B cell (primary cell): ENCODE measurements around the gene GNG13. TPM values are rescaled to one million over a fixed set of nuclear protein-coding genes. Genes with fewer than 3 reads are reported as not detected.

Source experiments
- ATAC-seq: fragments of 200-7000 bp; cut with Tn5 transposase; one replicate; pipeline ENCODE4 v1.10.0; 2021; ENCODE audit warnings: low read depth, mild to moderate bottlenecking, moderate number of reproducible peaks, moderate library complexity
- CTCF ChIA-PET: fragments of 350-600 bp; sonication (Branson Sonifier 250); formaldehyde crosslinking; loops from one replicate; lab custom pipeline; 2021; ENCODE audit warnings: antibody characterized with exemption, inconsistent platforms; lab: Charles Lee
- POLR2A ChIA-PET: fragments of 350-600 bp; sonication (Branson Sonifier 250); formaldehyde crosslinking; loops from one replicate; lab custom pipeline; 2021; ENCODE audit warnings: antibody characterized with exemption; lab: Charles Lee
- DNase-seq: peaks from one replicate; pipeline ENCODE4 v3.0.0; 2013
- H2AFZ ChIP-seq: 2 replicates; pipeline ENCODE4 v1.6.1; 2012; ENCODE audit warnings: mild to moderate bottlenecking, low read depth, low read length; ENCODE audit not compliant: insufficient read depth, poor library complexity, severe bottlenecking
- H3K27ac ChIP-seq, 2 donors: 1 replicate in 1 of 2; 2 replicates in 1 of 2; pipeline ENCODE4 v1.5.1; 2012 to 2013; ENCODE audit warnings: low read length in 2 of 2, mild to moderate bottlenecking in 2 of 2, moderate library complexity in 1 of 2
- H3K27me3 ChIP-seq, 4 experiments: fragments of 200-600 bp in 1 of 4; sonication (generic) in 1 of 4; replicated peaks in 1 of 4; 1 replicate in 2 of 4; 2 replicates in 2 of 4; pipeline versions ENCODE4 v1.6.1 to v1.7.0; 2013 to 2016; ENCODE audit warnings: low read length in 3 of 4, mild to moderate bottlenecking in 2 of 4, mixed read lengths in 1 of 4, moderate library complexity in 1 of 4; ENCODE audit not compliant: insufficient read depth in 4 of 4, control insufficient read depth in 3 of 4; ENCODE audit errors: control extremely low read depth in 1 of 4
- H3K36me3 ChIP-seq, 2 experiments: replicated peaks in 1 of 2; 1 replicate in 1 of 2; 2 replicates in 1 of 2; pipeline versions ENCODE4 v1.6.1 to v1.7.1; 2013; ENCODE audit warnings: low read length in 1 of 2; ENCODE audit not compliant: insufficient read depth in 2 of 2, control insufficient read depth in 1 of 2; ENCODE audit errors: control extremely low read depth in 1 of 2, extremely low read depth in 1 of 2
- H3K4me1 ChIP-seq, 2 donors: fragments of 200-600 bp in 1 of 2; sonication (generic) in 1 of 2; 1 replicate in 1 of 2; 2 replicates in 1 of 2; pipeline versions ENCODE4 v1.5.1 to v1.6.1; 2013 to 2017; ENCODE audit warnings: low read length in 2 of 2; ENCODE audit not compliant: control insufficient read depth in 2 of 2, insufficient read depth in 2 of 2
- H3K4me2 ChIP-seq: replicated peaks from 2 replicates; pipeline ENCODE3; 2012; ENCODE audit warnings: mild to moderate bottlenecking, low read depth, low read length; ENCODE audit not compliant: poor library complexity, severe bottlenecking
- H3K4me3 ChIP-seq, 5 experiments: fragments of 200-600 bp in 1 of 5; sonication (generic) in 1 of 5; 1 replicate in 3 of 5; 2 replicates in 2 of 5; pipeline versions ENCODE4 v1.5.1 to v1.7.0; 2011 to 2016; ENCODE audit warnings: low read length in 4 of 5, mild to moderate bottlenecking in 4 of 5, low read depth in 2 of 5, control low read depth in 1 of 5, moderate library complexity in 1 of 5; ENCODE audit not compliant: insufficient read depth in 1 of 5; ENCODE audit errors: control extremely low read depth in 1 of 5, extremely low read depth in 1 of 5
- H3K79me2 ChIP-seq: fragments of 200-600 bp; sonication (generic); one replicate; pipeline ENCODE4 v1.6.0; 2016; ENCODE audit warnings: low read length; ENCODE audit not compliant: control insufficient read depth, insufficient read depth
- H3K9ac ChIP-seq: fragments of 200-600 bp; sonication (generic); 2 replicates; pipeline ENCODE4 v1.6.1; 2017; ENCODE audit warnings: mild to moderate bottlenecking, low read length, moderate library complexity
- H3K9me3 ChIP-seq, 3 donors: one replicate each; pipeline versions ENCODE4 v1.6.1 to v1.7.1; 2013; ENCODE audit warnings: low read length in 2 of 3; ENCODE audit not compliant: control insufficient read depth in 2 of 3, insufficient read depth in 1 of 3; ENCODE audit errors: control extremely low read depth in 1 of 3
- H4K20me1 ChIP-seq: 2 replicates; pipeline ENCODE4 v1.6.0; 2012; ENCODE audit warnings: mild to moderate bottlenecking, low read length; ENCODE audit not compliant: insufficient read depth, control insufficient read depth, poor library complexity, severe bottlenecking
- H3K27ac Mint-ChIP-seq: one replicate; pipeline ENCODE4 v1.8.0; 2021; ENCODE audit warnings: mixed read lengths
- H3K27me3 Mint-ChIP-seq: one replicate; pipeline ENCODE4 v1.8.0; 2021; ENCODE audit warnings: mixed read lengths
- H3K4me1 Mint-ChIP-seq: one replicate; pipeline ENCODE4 v1.8.0; 2021; ENCODE audit warnings: mixed read lengths
- H3K4me3 Mint-ChIP-seq: one replicate; pipeline ENCODE4 v1.8.0; 2021; ENCODE audit warnings: mixed read lengths
- H3K9me3 Mint-ChIP-seq: one replicate; pipeline ENCODE4 v1.8.0; 2022; ENCODE audit warnings: mixed read lengths; ENCODE audit not compliant: insufficient read depth
- EZH2 ChIP-seq: IDR thresholded peaks from 2 replicates; pipeline ENCODE4 v1.6.1; 2012; ENCODE audit warnings: borderline replicate concordance, low read depth, mild to moderate bottlenecking, moderate library complexity, low read length; ENCODE audit not compliant: insufficient read depth, poor library complexity, severe bottlenecking
- WGBS: methylation state at CpG from one replicate; pipeline ENCODE4 v1.1.5; 2013; ENCODE audit warnings: missing lambda C conversion rate; ENCODE audit not compliant: insufficient coverage; 5-methylcytosine and 5-hydroxymethylcytosine counted together
- intact Hi-C: fragments of 100-400 bp; cut with micrococcal nuclease; formaldehyde crosslinking; loops from one replicate; pipeline ENCODE4 v1.10.0; 2022
- polyA plus RNA-seq: library from polyadenylated mRNA; depleted of rRNA; stranded (reverse); fragments of >200 nt; gene quantifications from 2 replicates; pipeline ENCODE4 v1.2.3, GENCODE V29; 2012
- total RNA-seq, 2 donors: library from RNA; stranded (reverse); fragments of 120-200 nt in 1 of 2; gene quantifications; 1 replicate in 1 of 2; 2 replicates in 1 of 2; pipeline versions ENCODE4 v1.2.3 to v1.2.4, GENCODE V29; 2013 to 2022
- TF ChIP-seq, protein P1 (sequence below): fragments of 200-600 bp; IDR thresholded peaks from one replicate; pipeline ENCODE4 v1.8.0; 2022; ENCODE audit warnings: antibody characterized with exemption, mild to moderate bottlenecking

GNG13 gene
- total and polyA plus RNA-seq, 2 donors (not counting 1 experiment from before 2014, with no cell fraction given), result not detected

DNA sequence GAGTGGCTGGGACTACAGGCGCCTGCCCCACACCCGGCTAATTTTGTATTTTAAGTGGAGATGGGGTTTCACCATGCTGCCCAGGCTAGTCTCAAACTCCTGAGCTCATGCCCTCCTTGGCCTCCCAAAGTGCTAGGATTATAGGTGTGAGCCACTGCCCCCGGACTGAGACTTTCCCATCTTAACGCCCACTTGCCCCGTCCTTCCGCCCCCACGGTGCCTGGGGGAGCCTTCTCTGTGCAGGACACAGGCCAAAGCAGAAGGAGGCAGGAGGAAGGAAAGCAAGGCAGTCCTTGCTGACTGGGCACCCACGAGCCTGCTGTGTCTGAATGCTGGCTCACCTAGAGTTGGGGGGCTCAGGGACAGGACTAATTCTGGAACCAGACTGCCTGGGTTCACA, 17.6 kb upstream of the GNG13 start:
- POLR2A ChIA-PET, result no interaction called here

More for the DNA sequence above, 17.6 kb upstream of the GNG13 start:
- Histone ChIP-seq H2AFZ (no peak overlapping the region), H4K20me1 (no peaks in the 10 kb centered on the region), H3K27ac (no peak overlapping the region), H3K9ac (no peak overlapping the region), H3K4me2 (no peak overlapping the region), H3K36me3 (no peaks in the 10 kb centered on the region), H3K4me3 (no peak overlapping the region), H3K79me2 (no peaks in the 10 kb centered on the region), H3K27me3 (peaks cover 0 to 52% (median 10%) of the 10 kb centered on the region in 4 experiments), H3K4me1 (peaks cover 3 to 16% of the 10 kb centered on the region in 2 donors), H3K9me3 (peaks cover 0 to 19% (median 0%) of the 10 kb centered on the region in 3 donors)
- Mint-ChIP-seq H3K4me1 (peaks cover 15% of the 10 kb centered on the region), H3K27ac (no peak overlapping the region), H3K4me3 (no peak overlapping the region), H3K9me3 (no peaks in the 10 kb centered on the region), H3K27me3 (peaks cover 27% of the 10 kb centered on the region)
- WGBS, result 89% methylated on average over 7 of the region's 8 CpGs
- intact Hi-C loops, result no loop called here
- ATAC-seq (no peak), DNase-seq (no peak)
- CTCF ChIA-PET, result no interaction called here
- TF ChIP-seq, protein P1, sequence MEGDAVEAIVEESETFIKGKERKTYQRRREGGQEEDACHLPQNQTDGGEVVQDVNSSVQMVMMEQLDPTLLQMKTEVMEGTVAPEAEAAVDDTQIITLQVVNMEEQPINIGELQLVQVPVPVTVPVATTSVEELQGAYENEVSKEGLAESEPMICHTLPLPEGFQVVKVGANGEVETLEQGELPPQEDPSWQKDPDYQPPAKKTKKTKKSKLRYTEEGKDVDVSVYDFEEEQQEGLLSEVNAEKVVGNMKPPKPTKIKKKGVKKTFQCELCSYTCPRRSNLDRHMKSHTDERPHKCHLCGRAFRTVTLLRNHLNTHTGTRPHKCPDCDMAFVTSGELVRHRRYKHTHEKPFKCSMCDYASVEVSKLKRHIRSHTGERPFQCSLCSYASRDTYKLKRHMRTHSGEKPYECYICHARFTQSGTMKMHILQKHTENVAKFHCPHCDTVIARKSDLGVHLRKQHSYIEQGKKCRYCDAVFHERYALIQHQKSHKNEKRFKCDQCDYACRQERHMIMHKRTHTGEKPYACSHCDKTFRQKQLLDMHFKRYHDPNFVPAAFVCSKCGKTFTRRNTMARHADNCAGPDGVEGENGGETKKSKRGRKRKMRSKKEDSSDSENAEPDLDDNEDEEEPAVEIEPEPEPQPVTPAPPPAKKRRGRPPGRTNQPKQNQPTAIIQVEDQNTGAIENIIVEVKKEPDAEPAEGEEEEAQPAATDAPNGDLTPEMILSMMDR, result no peak
- TF ChIP-seq EZH2, result no peak
